Measurements from ENCODE around the gene FSD1L. TPM values are rescaled to one million over a fixed set of nuclear protein-coding genes. Genes with fewer than 3 reads are reported as not detected.

Gene FSD1L
- total RNA-seq, 3 donors from 2014 or later (not counting 1 experiment from before 2014, with no cell fraction given): 2.0 to 4.2 (median 2.1) TPM

DNA sequence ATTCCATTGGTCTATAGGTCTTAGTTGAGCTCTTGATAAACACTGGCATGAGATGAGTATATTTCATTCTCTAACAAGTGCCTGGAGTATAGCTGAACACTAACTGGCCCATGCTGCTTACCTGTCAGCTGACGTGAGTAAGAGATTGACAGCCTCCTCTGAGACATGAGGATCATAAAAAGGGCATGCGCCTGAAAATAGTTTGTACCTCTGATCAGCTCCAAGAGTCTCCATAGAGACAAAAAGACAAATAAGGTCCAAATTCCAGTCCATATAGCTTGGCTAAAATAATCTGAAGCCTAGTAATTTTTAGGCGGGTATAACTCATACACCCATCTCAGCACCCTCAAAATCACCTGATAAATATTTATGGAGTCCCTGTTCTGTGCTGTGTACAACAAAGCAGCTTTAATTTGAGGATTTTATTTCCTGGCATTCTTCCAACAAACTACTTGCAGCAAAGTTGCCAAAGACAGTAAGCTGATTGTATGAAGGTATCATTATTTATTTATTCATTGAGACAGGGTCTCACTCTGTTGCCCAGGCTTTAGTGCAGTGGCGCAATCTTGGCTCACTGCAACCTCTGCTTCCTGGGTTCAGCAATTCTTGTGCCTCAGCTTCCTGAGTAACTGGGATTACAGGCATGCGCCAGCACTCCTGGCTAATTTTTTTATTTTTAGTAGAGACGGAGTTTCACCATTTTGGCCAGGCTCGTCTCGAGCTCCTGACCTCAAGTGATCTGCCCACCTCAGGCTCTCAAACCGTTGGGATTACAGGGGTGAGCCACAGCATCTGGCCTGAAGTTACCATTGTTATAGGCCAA is 16.2 kb upstream of the FSD1L start:
- H3K27me3 Mint-ChIP-seq (ENCODE audit: low read depth in 2 of 2): no peaks in the 10 kb centered on the region
- no peaks in the 10 kb centered on the region for H3K9me3 ChIP-seq (ENCODE audit: control insufficient read depth, insufficient read depth, low read length)
- DNase-seq (no peak), ATAC-seq (no peak)
- no peaks in the 10 kb centered on the region for H3K27me3 ChIP-seq (ENCODE audit: control insufficient read depth, insufficient read depth, low read length)
- no peak for TF ChIP-seq CTCF (IDR thresholded peaks at IDR 0.05)
- no peak overlapping the region for H3K27ac ChIP-seq (ENCODE audit: low read length)
- WGBS (ENCODE audit: insufficient coverage): 95% methylated on average over 9 of the region's 9 CpGs
- no peak overlapping the region for H3K4me3 Mint-ChIP-seq
- H3K27ac Mint-ChIP-seq: no peak overlapping the region
- no peaks in the 10 kb centered on the region for H3K9me3 Mint-ChIP-seq
- H3K4me1 Mint-ChIP-seq: no peaks in the 10 kb centered on the region
- H3K4me3 ChIP-seq (ENCODE audit: low read length): no peak overlapping the region
- intact Hi-C loops (cut with micrococcal nuclease): no loop called here
- H3K36me3 ChIP-seq (ENCODE audit: control insufficient read depth, insufficient read depth, low read length): no peaks in the 10 kb centered on the region
- no peaks in the 10 kb centered on the region for H3K4me1 ChIP-seq (ENCODE audit: control insufficient read depth, insufficient read depth, low read length)
- H3K36me3 Mint-ChIP-seq: no peaks in the 10 kb centered on the region

- Mint-ChIP-seq H3K27me3 (ENCODE audit: low read depth in 2 of 2) (no peaks in the 10 kb centered on the region), H3K27ac (no peak overlapping the region), H3K4me3 (no peak overlapping the region), H3K4me1 (no peaks in the 10 kb centered on the region), H3K36me3 (no peaks in the 10 kb centered on the region), H3K9me3 (no peaks in the 10 kb centered on the region)
- no peak overlapping the region for H3K27ac ChIP-seq (ENCODE audit: low read length)
- no peak for DNase-seq
- intact Hi-C loops (cut with micrococcal nuclease): no loop called here
- H3K4me3 ChIP-seq (ENCODE audit: low read length): no peak overlapping the region
- no peaks in the 10 kb centered on the region for H3K36me3 ChIP-seq (ENCODE audit: control insufficient read depth, insufficient read depth, low read length)
- no peaks in the 10 kb centered on the region for H3K4me1 ChIP-seq (ENCODE audit: control insufficient read depth, insufficient read depth, low read length)
- H3K9me3 ChIP-seq (ENCODE audit: control insufficient read depth, insufficient read depth, low read length): no peaks in the 10 kb centered on the region
- WGBS (ENCODE audit: insufficient coverage): 100% methylated on average over 2 of the region's 2 CpGs
- H3K27me3 ChIP-seq (ENCODE audit: control insufficient read depth, insufficient read depth, low read length): no peaks in the 10 kb centered on the region
- no peak for ATAC-seq
- no peak for TF ChIP-seq CTCF (IDR thresholded peaks at IDR 0.05)
These were observed 15.5 kb upstream of the FSD1L start for GRCh38 chr9:105432247-105432842.

DNA sequence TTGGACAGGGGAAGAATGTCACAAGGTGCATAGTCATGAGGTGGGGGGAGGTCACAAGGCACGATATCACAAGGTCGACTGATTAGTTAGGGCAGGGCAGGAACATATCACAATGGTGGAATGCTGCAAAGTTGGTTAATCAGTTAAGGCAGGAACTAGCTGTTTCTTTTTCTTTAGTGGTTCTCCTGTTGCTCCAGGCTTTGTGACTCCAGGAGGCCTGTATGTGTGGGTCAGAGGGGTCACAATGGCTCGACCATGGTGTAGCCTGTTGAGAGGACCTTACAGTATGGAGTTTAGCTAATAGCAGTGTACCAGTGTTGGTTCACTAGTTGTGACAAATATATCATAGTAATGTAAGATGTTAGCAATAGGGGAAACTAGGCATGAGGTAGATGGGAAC is 12.4 kb upstream of the FSD1L start:
- Histone ChIP-seq H3K27me3 (ENCODE audit: control insufficient read depth, insufficient read depth, low read length) (no peaks in the 10 kb centered on the region), H3K27ac (ENCODE audit: low read length) (no peak overlapping the region), H3K36me3 (ENCODE audit: control insufficient read depth, insufficient read depth, low read length) (no peaks in the 10 kb centered on the region), H3K4me1 (ENCODE audit: control insufficient read depth, insufficient read depth, low read length) (no peaks in the 10 kb centered on the region), H3K4me3 (ENCODE audit: low read length) (no peak overlapping the region), H3K9me3 (ENCODE audit: control insufficient read depth, insufficient read depth, low read length) (no peaks in the 10 kb centered on the region)
- Mint-ChIP-seq H3K4me3 (no peak overlapping the region), H3K4me1 (no peaks in the 10 kb centered on the region), H3K9me3 (no peaks in the 10 kb centered on the region), H3K27ac (no peak overlapping the region), H3K27me3 (ENCODE audit: low read depth in 2 of 2) (no peaks in the 10 kb centered on the region), H3K36me3 (no peaks in the 10 kb centered on the region)
- intact Hi-C loops (cut with micrococcal nuclease): no loop called here
- DNase-seq (no peak), ATAC-seq (no peak)
- WGBS (ENCODE audit: insufficient coverage): 89% methylated on average over 3 of the region's 3 CpGs
- no peak for TF ChIP-seq CTCF (IDR thresholded peaks at IDR 0.05)
